WTC11 (cell line): Measurements from ENCODE around the gene ZNF503. TPM values are rescaled to one million over a fixed set of nuclear protein-coding genes. Genes with fewer than 3 reads are reported as not detected.

Experiments used
- ATAC-seq: fragments of 200-7000 bp; cut with Tn5 transposase; 2 replicates; pipeline ENCODE4 v1.10.0; 2021; ENCODE audit warnings: mild to moderate bottlenecking, moderate library complexity
- CTCF ChIA-PET: fragments of 300-600 bp; sonication (Branson Sonifier 250); formaldehyde crosslinking; loops from one replicate; lab custom pipeline; 2021; ENCODE audit warnings: antibody characterized with exemption; lab: Charles Lee
- POLR2A ChIA-PET: fragments of 350-600 bp; sonication (Branson Sonifier 250); formaldehyde crosslinking; loops from one replicate; lab custom pipeline; 2021; ENCODE audit warnings: antibody characterized with exemption; lab: Charles Lee
- DNase-seq: peaks from one replicate; pipeline ENCODE4 v3.0.0; 2021; ENCODE audit warnings: low spot score
- H3K27ac Mint-ChIP-seq: 2 replicates; pipeline ENCODE4 v1.8.0; 2021; ENCODE audit warnings: mixed read lengths
- H3K27me3 Mint-ChIP-seq: 2 replicates; pipeline ENCODE4 v1.8.0; 2021; ENCODE audit warnings: low read depth, mild to moderate bottlenecking, moderate library complexity, mixed read lengths
- H3K36me3 Mint-ChIP-seq: 2 replicates; pipeline ENCODE4 v1.8.0; 2021; ENCODE audit warnings: mixed read lengths
- H3K4me1 Mint-ChIP-seq: 2 replicates; pipeline ENCODE4 v1.8.0; 2022; ENCODE audit warnings: mixed read lengths
- H3K4me3 Mint-ChIP-seq: 2 replicates; pipeline ENCODE4 v1.8.0; 2021; ENCODE audit warnings: mild to moderate bottlenecking, moderate library complexity, mixed read lengths
- H3K9me3 Mint-ChIP-seq: 2 replicates; pipeline ENCODE4 v1.8.0; 2021; ENCODE audit warnings: mixed read lengths
- ATF6 ChIP-seq: sonication (generic); formaldehyde crosslinking; IDR thresholded peaks from 2 replicates; pipeline ENCODE4 v1.8.1; 2023; ENCODE audit warnings: mild to moderate bottlenecking, missing genetic modification reagents
- CREB1 ChIP-seq: sonication (generic); formaldehyde crosslinking; IDR thresholded peaks from 2 replicates; pipeline ENCODE4 v1.8.0; 2023; ENCODE audit warnings: mild to moderate bottlenecking, missing genetic modification reagents
- E2F4 ChIP-seq: sonication (generic); formaldehyde crosslinking; IDR thresholded peaks from 2 replicates; pipeline ENCODE4 v1.8.1; 2022; ENCODE audit warnings: low read depth, mild to moderate bottlenecking, moderate library complexity, missing genetic modification reagents, borderline replicate concordance
- ETV6 ChIP-seq: sonication (generic); formaldehyde crosslinking; IDR thresholded peaks from 2 replicates; pipeline ENCODE4 v1.8.1; 2022; ENCODE audit warnings: mild to moderate bottlenecking, missing genetic modification reagents
- FOXK1 ChIP-seq: sonication (generic); formaldehyde crosslinking; IDR thresholded peaks from 2 replicates; pipeline ENCODE4 v1.8.0; 2022; ENCODE audit warnings: mild to moderate bottlenecking, moderate library complexity, missing genetic modification reagents
- HMGA2 ChIP-seq: fragments of 250-450 bp; sonication (Bioruptor Pico); IDR thresholded peaks from 2 replicates; pipeline ENCODE4 v1.4.0; 2021; ENCODE audit warnings: mild to moderate bottlenecking, moderate library complexity
- IRF1 ChIP-seq: sonication (generic); formaldehyde crosslinking; IDR thresholded peaks from 2 replicates; pipeline ENCODE4 v1.8.0; 2023; ENCODE audit warnings: missing genetic modification reagents
- IRF2 ChIP-seq: sonication (generic); formaldehyde crosslinking; IDR thresholded peaks from 2 replicates; pipeline ENCODE4 v1.8.0; 2022; ENCODE audit warnings: low read depth, missing genetic modification reagents, borderline replicate concordance
- NFATC4 ChIP-seq: fragments of 250-450 bp; sonication (Bioruptor Pico); IDR thresholded peaks from 2 replicates; pipeline ENCODE4 v1.9.0; 2021; ENCODE audit warnings: mild to moderate bottlenecking
- NFE2L1 ChIP-seq: sonication (generic); formaldehyde crosslinking; IDR thresholded peaks from 2 replicates; pipeline ENCODE4 v1.8.1; 2023; ENCODE audit warnings: missing genetic modification reagents
- NR1H2 ChIP-seq: sonication (generic); formaldehyde crosslinking; IDR thresholded peaks from 2 replicates; pipeline ENCODE4 v1.9.0; 2021; ENCODE audit warnings: mild to moderate bottlenecking, moderate library complexity, missing genetic modification reagents
- SP1 ChIP-seq: sonication (generic); formaldehyde crosslinking; conservative IDR thresholded peaks from 2 replicates; pipeline ENCODE4 v1.8.1; 2022; ENCODE audit warnings: missing genetic modification reagents
- STAT6 ChIP-seq: sonication (generic); formaldehyde crosslinking; conservative IDR thresholded peaks from 2 replicates; pipeline ENCODE4 v1.8.1; 2023; ENCODE audit warnings: mild to moderate bottlenecking, low read depth, missing genetic modification reagents, moderate library complexity
- TEAD4 ChIP-seq: sonication (generic); formaldehyde crosslinking; IDR thresholded peaks from 2 replicates; pipeline ENCODE4 v1.8.0; 2022; ENCODE audit warnings: mild to moderate bottlenecking, missing genetic modification reagents
- TP53 ChIP-seq: sonication (generic); formaldehyde crosslinking; IDR thresholded peaks from 2 replicates; pipeline ENCODE4 v1.8.1; 2023; ENCODE audit warnings: mild to moderate bottlenecking, missing genetic modification reagents
- ZNF121 ChIP-seq: sonication (generic); formaldehyde crosslinking; IDR thresholded peaks from 2 replicates; pipeline ENCODE4 v1.8.0; 2023; ENCODE audit warnings: missing genetic modification reagents
- ZNF232 ChIP-seq: sonication (generic); formaldehyde crosslinking; IDR thresholded peaks from 2 replicates; pipeline ENCODE4 v1.8.0; 2022; ENCODE audit warnings: mild to moderate bottlenecking, missing genetic modification reagents
- ZNF512 ChIP-seq: sonication (generic); formaldehyde crosslinking; IDR thresholded peaks from 2 replicates; pipeline ENCODE4 v1.8.1; 2022; ENCODE audit warnings: missing genetic modification reagents, borderline replicate concordance
- ZSCAN18 ChIP-seq: fragments of 250-450 bp; sonication (Bioruptor Pico); IDR thresholded peaks from 2 replicates; pipeline ENCODE4 v2.1.2; 2022; ENCODE audit warnings: mild to moderate bottlenecking, moderate library complexity
- total RNA-seq: library from RNA; stranded (reverse); gene quantifications from 3 replicates; pipeline ENCODE4 v1.2.3, GENCODE V29; 2021

The ZNF503 gene
- total RNA-seq, 1 experiment from 2014 or later = 0.39 TPM

GRCh38 chr10:75367901-75368300 is 33.7 kb downstream of the ZNF503 start:
- Mint-ChIP-seq H3K27me3 (peaks cover 13% of the 10 kb centered on the region), H3K36me3 (0 out of 2 replicates have a peak, but pooled peaks cover 3% of the 10 kb centered on the region), H3K4me1 (no peaks in the 10 kb centered on the region), H3K4me3 (no peak overlapping the region), H3K9me3 (peaks cover 12% of the 10 kb centered on the region), H3K27ac (no peak overlapping the region)
- ATAC-seq (no peak), DNase-seq (no peak)
- no peak for TF ChIP-seq SP1 (CRISPR knock-in tag)
- TF ChIP-seq ZNF512 (CRISPR knock-in tag) = no peak
- no peak for TF ChIP-seq CREB1 (CRISPR knock-in tag)
- TF ChIP-seq STAT6 (CRISPR knock-in tag) = no peak
- no peak for TF ChIP-seq TP53 (CRISPR knock-in tag)
- TF ChIP-seq ETV6 (CRISPR knock-in tag) = no peak
- TF ChIP-seq NR1H2 (CRISPR knock-in tag) = no peak
- TF ChIP-seq FOXK1 = no peak
- no peak for TF ChIP-seq NFATC4 (CRISPR knock-in tag)
- no peak for TF ChIP-seq TEAD4 (CRISPR knock-in tag)
- no peak for TF ChIP-seq HMGA2 (CRISPR knock-in tag)
- no peak for TF ChIP-seq ZNF232
- no peak for TF ChIP-seq ZNF121 (CRISPR knock-in tag)
- TF ChIP-seq NFE2L1 = no peak
- TF ChIP-seq IRF2 (CRISPR knock-in tag) = no peak
- no peak for TF ChIP-seq ZSCAN18 (CRISPR knock-in tag)
- TF ChIP-seq E2F4 = no peak
- no peak for TF ChIP-seq ATF6
- TF ChIP-seq IRF1 (CRISPR knock-in tag) = no peak
- ChIA-PET POLR2A (no interaction called here), CTCF (no interaction called here)
